Common myeloid progenitor, CD34-positive (primary cell): Measurements from ENCODE around the gene LIN52.

Source experiments
- CTCF ChIA-PET: fragments of 350-600 bp; sonication (Branson Sonifier 250); formaldehyde crosslinking; loops from one replicate; lab custom pipeline; 2021; ENCODE audit warnings: antibody characterized with exemption; lab: Charles Lee
- POLR2A ChIA-PET: fragments of 350-600 bp; sonication (Branson Sonifier 250); formaldehyde crosslinking; loops from one replicate; lab custom pipeline; 2021; ENCODE audit warnings: antibody characterized with exemption; lab: Charles Lee
- DNase-seq, 3 donors: peaks; one replicate each; pipeline versions ENCODE4 v3.0.0 to v3.0.0-alpha.2; 2013
- H3K27ac ChIP-seq, 2 experiments: 1 replicate in 1 of 2; 2 replicates in 1 of 2; pipeline ENCODE4 v1.7.0; 2013; ENCODE audit warnings: inconsistent platforms in 2 of 2, low read length in 2 of 2, mild to moderate bottlenecking in 2 of 2, low read depth in 1 of 2, moderate library complexity in 1 of 2; ENCODE audit not compliant: severe bottlenecking in 2 of 2, insufficient read depth in 1 of 2, poor library complexity in 1 of 2
- H3K27me3 ChIP-seq, 5 experiments: replicated peaks in 2 of 5; 1 replicate in 3 of 5; 2 replicates in 2 of 5; pipeline versions ENCODE4 v1.6.1 to v1.7.0; 2013; ENCODE audit warnings: low read length in 4 of 5, mild to moderate bottlenecking in 2 of 5, moderate library complexity in 2 of 5, inconsistent platforms in 1 of 5; ENCODE audit not compliant: insufficient read depth in 5 of 5, control insufficient read depth in 4 of 5
- H3K36me3 ChIP-seq, 4 experiments: 1 replicate in 2 of 4; 2 replicates in 2 of 4; pipeline versions ENCODE4 v1.6.1 to v1.7.0; 2013; ENCODE audit warnings: low read length in 3 of 4, control low read depth in 1 of 4, mild to moderate bottlenecking in 1 of 4; ENCODE audit not compliant: control insufficient read depth in 4 of 4, insufficient read depth in 4 of 4
- H3K4me1 ChIP-seq, 4 experiments: 1 replicate in 3 of 4; 2 replicates in 1 of 4; pipeline versions ENCODE4 v1.6.1 to v1.7.1; 2013; ENCODE audit warnings: low read length in 3 of 4, mild to moderate bottlenecking in 3 of 4, control low read depth in 1 of 4, inconsistent platforms in 1 of 4, moderate library complexity in 1 of 4; ENCODE audit not compliant: control insufficient read depth in 4 of 4, insufficient read depth in 4 of 4; ENCODE audit errors: control extremely low read depth in 1 of 4
- H3K4me3 ChIP-seq, 7 experiments: 1 replicate in 4 of 7; 2 replicates in 3 of 7; pipeline versions ENCODE4 v1.5.1 to v1.7.0; 2013; ENCODE audit warnings: mild to moderate bottlenecking in 7 of 7, low read length in 6 of 7, moderate library complexity in 6 of 7, inconsistent platforms in 2 of 7, low read depth in 2 of 7, control low read depth in 1 of 7; ENCODE audit not compliant: insufficient read depth in 4 of 7, control insufficient read depth in 1 of 7; ENCODE audit errors: extremely low read depth in 1 of 7
- H3K9me3 ChIP-seq, 5 experiments: 1 replicate in 4 of 5; 2 replicates in 1 of 5; pipeline versions ENCODE4 v1.6.1 to v1.7.1; 2013; ENCODE audit warnings: low read length in 4 of 5, mild to moderate bottlenecking in 2 of 5, inconsistent platforms in 1 of 5, low read depth in 1 of 5, moderate library complexity in 1 of 5; ENCODE audit not compliant: control insufficient read depth in 4 of 5, insufficient read depth in 2 of 5; ENCODE audit errors: control extremely low read depth in 1 of 5
- WGBS: methylation state at CpG from one replicate; pipeline ENCODE4 v1.1.5; 2013; ENCODE audit not compliant: insufficient coverage; 5-methylcytosine and 5-hydroxymethylcytosine counted together

LIN52 gene

DNA sequence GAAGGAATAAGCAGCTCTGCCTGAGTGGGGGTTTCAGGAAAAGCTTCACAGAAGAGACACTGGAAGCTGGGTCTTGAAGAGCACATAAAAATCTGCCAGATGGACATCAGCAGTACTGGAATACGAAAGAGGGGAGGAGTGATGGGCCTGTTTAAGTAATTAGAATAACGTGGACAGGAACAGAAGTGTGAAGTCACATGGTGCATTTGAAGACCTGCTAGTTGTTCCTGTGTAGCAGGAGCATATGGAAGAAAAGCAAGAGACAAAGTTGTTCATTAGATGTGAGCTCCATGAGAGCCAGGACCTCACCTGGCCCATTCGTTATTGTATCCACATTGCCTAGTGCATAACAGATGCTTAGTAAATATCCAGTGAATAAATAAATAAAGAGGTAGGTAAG, 85.2 kb downstream of the LIN52 start:
- WGBS: 90% methylated on average over 2 of the region's 3 CpGs
- CTCF ChIA-PET: no interaction called here
- no peaks in the 10 kb centered on the region for H3K4me1 ChIP-seq

GRCh38 chr14:74176400-74176793, 91.6 kb downstream of the LIN52 start:
- Histone ChIP-seq H3K36me3 (no peaks in the 10 kb centered on the region), H3K9me3 (no peaks in the 10 kb centered on the region), H3K4me1 (no peaks in the 10 kb centered on the region), H3K4me3 (no peak overlapping the region), H3K27me3 (no peaks in the 10 kb centered on the region), H3K27ac (no peak overlapping the region)
- no CpG with 5 or more reads among the region's 2 CpGs for WGBS
- no peak for DNase-seq
- POLR2A ChIA-PET: interaction anchor here (0.5 kb wide), 1 partner anchor 117 kb away, joined by 3 read pairs; no protein-coding TSS in a partner anchor
- CTCF ChIA-PET: interaction anchor here (1.6 kb wide), 1 partner anchor 8 kb away, joined by 3 read pairs; no protein-coding TSS in a partner anchor

More for the DNA sequence above, 85.2 kb downstream of the LIN52 start:
- Histone ChIP-seq H3K36me3 (no peaks in the 10 kb centered on the region), H3K9me3 (no peaks in the 10 kb centered on the region), H3K27ac (no peak overlapping the region), H3K27me3 (no peaks in the 10 kb centered on the region), H3K4me3 (no peak overlapping the region)
- DNase-seq: no peak
- POLR2A ChIA-PET: no interaction called here

GRCh38 chr14:74179856-74180255, 95.1 kb downstream of the LIN52 start:
- no peaks in the 10 kb centered on the region for H3K9me3 ChIP-seq
- no CpG with 5 or more reads among the region's 3 CpGs for WGBS
- ChIA-PET CTCF (no interaction called here), POLR2A (no interaction called here)
- no peaks in the 10 kb centered on the region for H3K36me3 ChIP-seq
- no peak overlapping the region for H3K27ac ChIP-seq
- H3K4me3 ChIP-seq: no peak overlapping the region
- H3K4me1 ChIP-seq: no peaks in the 10 kb centered on the region
- DNase-seq: no peak
- H3K27me3 ChIP-seq: no peaks in the 10 kb centered on the region

GRCh38 chr14:74190927-74191575, 106.3 kb downstream of the LIN52 start:
- Histone ChIP-seq H3K27me3 (no peaks in the 10 kb centered on the region), H3K9me3 (no peaks in the 10 kb centered on the region), H3K36me3 (peaks cover 0 to 3% (median under 1%) of the 10 kb centered on the region in 4 experiments), H3K27ac (no peak overlapping the region), H3K4me3 (no peak overlapping the region), H3K4me1 (no peaks in the 10 kb centered on the region)
- 94% methylated on average over 3 of the region's 3 CpGs for WGBS
- ChIA-PET CTCF (interaction anchor here (1.0 kb wide), 1 partner anchor 8 kb away, joined by 3 read pairs; no protein-coding TSS in a partner anchor), POLR2A (no interaction called here)
- no peak for DNase-seq

- Histone ChIP-seq H3K27me3 (no peaks in the 10 kb centered on the region), H3K4me1 (no peaks in the 10 kb centered on the region), H3K9me3 (no peaks in the 10 kb centered on the region), H3K36me3 (peaks cover 0 to 10% (median 4%) of the 10 kb centered on the region in 4 experiments), H3K27ac (no peak overlapping the region), H3K4me3 (no peak overlapping the region)
- CTCF ChIA-PET: no interaction called here
- POLR2A ChIA-PET: no interaction called here
- 98% methylated on average over 6 of the region's 8 CpGs for WGBS
- no peak for DNase-seq
Measured at GRCh38 chr14:74194506-74195274, 109.9 kb downstream of the LIN52 start.

GRCh38 chr14:74195623-74196022, 110.9 kb downstream of the LIN52 start:
- ChIA-PET POLR2A (no interaction called here), CTCF (no interaction called here)
- Histone ChIP-seq H3K9me3 (no peaks in the 10 kb centered on the region), H3K27ac (no peak overlapping the region), H3K4me3 (no peak overlapping the region), H3K36me3 (peaks cover 0 to 11% (median 4%) of the 10 kb centered on the region in 4 experiments), H3K4me1 (no peaks in the 10 kb centered on the region), H3K27me3 (no peaks in the 10 kb centered on the region)
- no peak for DNase-seq
- WGBS: 92% methylated on average over 5 of the region's 7 CpGs
